Endothelial cell of umbilical vein (primary cell): ENCODE results near the gene DLG1. TPM values are rescaled to one million over a fixed set of nuclear protein-coding genes. Genes with fewer than 3 reads are reported as not detected.

Source experiments
- BruUV-seq: library from RNA; stranded (reverse); fragments of 400-500 nt; replicated peaks from 2 replicates; lab custom pipeline; 2021; lab: Mats Ljungman, UMichigan
- CTCF ChIA-PET: fragments of 300-600, 350-600 bp; sonication (Branson Sonifier 250); formaldehyde crosslinking; loops from one replicate; lab custom pipeline; 2021; ENCODE audit warnings: antibody characterized with exemption, inconsistent platforms; lab: Charles Lee
- POLR2A ChIA-PET: fragments of 300-600, 350-600 bp; sonication (Branson Sonifier 250); formaldehyde crosslinking; loops from one replicate; lab custom pipeline; 2021; ENCODE audit warnings: antibody characterized with exemption, inconsistent platforms; lab: Charles Lee
- DNase-seq: peaks from one replicate; pipeline ENCODE4 v3.0.0-alpha.2; 2011; ENCODE audit warnings: low read depth, low spot score
- FAIRE-seq: peaks from 2 replicates; lab custom pipeline; 2011; peaks lifted over from hg19 to GRCh38; lab: Jason Lieb, UNC
- H2AFZ ChIP-seq: 2 replicates; pipeline ENCODE4 v1.6.0; 2012; ENCODE audit warnings: low read depth, low read length, control low read depth, inconsistent platforms
- H3K27ac ChIP-seq: 2 replicates; pipeline ENCODE4 v1.5.1; 2011; ENCODE audit warnings: low read depth, mild to moderate bottlenecking, control low read depth, low read length, moderate library complexity; ENCODE audit not compliant: insufficient read depth
- H3K27me3 ChIP-seq, 2 experiments: 2 replicates each; pipeline versions ENCODE4 v1.6.0 to v1.6.1; 2011; ENCODE audit warnings: low read length in 2 of 2, mixed read lengths in 1 of 2; ENCODE audit not compliant: control insufficient read depth in 2 of 2, insufficient read depth in 2 of 2
- H3K36me3 ChIP-seq, 2 experiments: 2 replicates in 1 of 2; 3 replicates in 1 of 2; pipeline ENCODE4 v1.5.1; 2011; ENCODE audit warnings: low read length in 2 of 2, mild to moderate bottlenecking in 1 of 2, moderate library complexity in 1 of 2; ENCODE audit not compliant: control insufficient read depth in 2 of 2, insufficient read depth in 2 of 2; ENCODE audit errors: extremely low read depth in 1 of 2
- H3K4me1 ChIP-seq: 3 replicates; pipeline ENCODE4 v1.5.1; 2011; ENCODE audit warnings: mild to moderate bottlenecking, low read length; ENCODE audit not compliant: control insufficient read depth, insufficient read depth; ENCODE audit errors: extremely low read depth
- H3K4me2 ChIP-seq: 2 replicates; pipeline ENCODE4 v1.6.1; 2011; ENCODE audit warnings: low read length, control low read depth, mixed read lengths; ENCODE audit not compliant: insufficient read depth
- H3K4me3 ChIP-seq, 3 experiments: fragments of 200-600 bp in 1 of 3; sonication (generic), shearing (Covaris generic) in 1 of 3; replicated peaks in 1 of 3; 2 replicates each; pipeline ENCODE4 v1.5.1; 2011 to 2016; ENCODE audit warnings: control low read depth in 3 of 3, low read length in 3 of 3, mild to moderate bottlenecking in 2 of 3, inconsistent platforms in 1 of 3, low read depth in 1 of 3, moderate library complexity in 1 of 3; ENCODE audit not compliant: insufficient read depth in 1 of 3
- H3K79me2 ChIP-seq: 2 replicates; pipeline ENCODE4 v1.6.0; 2012; ENCODE audit warnings: low read length, inconsistent platforms; ENCODE audit not compliant: control insufficient read depth, insufficient read depth
- H3K9ac ChIP-seq: replicated peaks from 2 replicates; pipeline ENCODE3; 2011; ENCODE audit warnings: low read length, control low read depth; ENCODE audit not compliant: insufficient read depth; ENCODE audit errors: extremely low read depth
- H3K9me1 ChIP-seq: replicated peaks from 3 replicates; pipeline ENCODE4 v1.6.0; 2011; ENCODE audit warnings: mild to moderate bottlenecking, low read length; ENCODE audit not compliant: control insufficient read depth, insufficient read depth; ENCODE audit errors: extremely low read depth
- H3K9me3 ChIP-seq: replicated peaks from 2 replicates; pipeline ENCODE4 v1.5.1; 2012; ENCODE audit warnings: low read length, inconsistent platforms; ENCODE audit not compliant: control insufficient read depth, insufficient read depth
- H4K20me1 ChIP-seq: replicated peaks from 2 replicates; pipeline ENCODE3; 2011; ENCODE audit warnings: mild to moderate bottlenecking, low read length; ENCODE audit not compliant: control insufficient read depth, insufficient read depth; ENCODE audit errors: extremely low read depth
- EZH2 ChIP-seq: IDR thresholded peaks from 2 replicates; pipeline ENCODE4 v1.6.1; 2012; ENCODE audit warnings: borderline replicate concordance, low read depth, mild to moderate bottlenecking, moderate library complexity, low read length, inconsistent platforms; ENCODE audit not compliant: severe bottlenecking
- FOS ChIP-seq: IDR thresholded peaks from 2 replicates; pipeline ENCODE4 v1.6.1; 2011; ENCODE audit warnings: mild to moderate bottlenecking, low read length, moderate library complexity, borderline replicate concordance; ENCODE audit not compliant: insufficient read depth
- JUN ChIP-seq: IDR thresholded peaks from 2 replicates; pipeline ENCODE4 v1.6.1; 2011; ENCODE audit warnings: borderline replicate concordance, low read depth; ENCODE audit not compliant: insufficient read length, insufficient read depth
- MYC ChIP-seq: IDR thresholded peaks from one replicate; pipeline ENCODE4 v1.6.1; 2011; ENCODE audit warnings: mild to moderate bottlenecking, low read depth, low read length
- POLR2A ChIP-seq: IDR thresholded peaks from 2 replicates; pipeline ENCODE4 v1.6.1; 2012; ENCODE audit warnings: low read depth, mild to moderate bottlenecking, control low read depth, low read length
- dilution Hi-C: fragments of 300-500 bp; cut with MboI; formaldehyde crosslinking; loops from one replicate; pipeline ENCODE4 v1.15.0; 2019; ENCODE audit warnings: low sequenced_read_pairs; ENCODE audit not compliant: extremely low pct_ligation_motif_present
- intact Hi-C: fragments of 100-400 bp; cut with micrococcal nuclease; formaldehyde crosslinking; loops from one replicate; pipeline ENCODE4 v1.10.0; 2022
- polyA plus RNA-seq, 4 experiments: library from polyadenylated mRNA; depleted of rRNA in 3 of 4; stranded (reverse) in 3 of 4; unstranded in 1 of 4; fragments of >200 nt; gene quantifications; 2 replicates each; pipeline versions ENCODE4 v1.2.1 to v1.2.3, GENCODE V29; 2011 to 2012; ENCODE audit warnings: missing spikeins in 1 of 4
- total RNA-seq: library from RNA; stranded (reverse); gene quantifications from 2 replicates; pipeline ENCODE4 v1.2.3, GENCODE V29; 2021

DLG1 gene
- total and polyA plus RNA-seq, 2 donors (not counting 3 experiments of a cell fraction or from before 2014, with no cell fraction given): 26.5 to 80.1 TPM

- ChIA-PET CTCF (interaction anchor here (1.8 kb wide), 1 partner anchor 22 kb away, joined by 6 read pairs; no protein-coding TSS in a partner anchor), POLR2A (no interaction called here)
- Histone ChIP-seq H3K4me2 (no peak overlapping the region), H3K27ac (no peak overlapping the region), H2AFZ (no peak overlapping the region), H3K9me1 (no peaks in the 10 kb centered on the region), H4K20me1 (no peaks in the 10 kb centered on the region), H3K9me3 (no peaks in the 10 kb centered on the region), H3K9ac (no peak overlapping the region), H3K4me3 (no peak overlapping the region), H3K27me3 (peaks cover 14 to 15% of the 10 kb centered on the region in 2 experiments), H3K4me1 (no peaks in the 10 kb centered on the region), H3K36me3 (no peaks in the 10 kb centered on the region), H3K79me2 (no peaks in the 10 kb centered on the region)
- TF ChIP-seq POLR2A (no peak), JUN (no peak), MYC (no peak)
- intact Hi-C loops: no loop called here
- dilution Hi-C loops: no loop called here
- BruUV-seq: no TSS peak
- FAIRE-seq (no peak), DNase-seq (no peak)
Observed at GRCh38 chr3:197024881-197025735, 273.3 kb downstream of the DLG1 start.

GRCh38 chr3:197023998-197024651, 274.3 kb downstream of the DLG1 start:
- ChIA-PET CTCF (no interaction called here), POLR2A (no interaction called here)
- H4K20me1 ChIP-seq: no peaks in the 10 kb centered on the region
- DNase-seq (no peak), FAIRE-seq (no peak)
- dilution Hi-C loops (no loop called here), intact Hi-C loops (no loop called here)
- BruUV-seq: no TSS peak
- H3K9me3 ChIP-seq: no peaks in the 10 kb centered on the region
- H2AFZ ChIP-seq: no peak overlapping the region
- no peak overlapping the region for H3K4me3 ChIP-seq
- H3K9ac ChIP-seq: no peak overlapping the region
- no peak overlapping the region for H3K4me2 ChIP-seq
- H3K79me2 ChIP-seq: no peaks in the 10 kb centered on the region
- no peak overlapping the region for H3K27ac ChIP-seq
- H3K36me3 ChIP-seq: no peaks in the 10 kb centered on the region
- H3K9me1 ChIP-seq: no peaks in the 10 kb centered on the region
- no peaks in the 10 kb centered on the region for H3K4me1 ChIP-seq
- H3K27me3 ChIP-seq: peaks cover 19 to 24% of the 10 kb centered on the region in 2 experiments
- no peak for TF ChIP-seq EZH2
- no peak for TF ChIP-seq FOS
